ENCODE results near the gene TLK1.
"Not testable (repeated sequence)": the region's sequence is repeated elsewhere in the genome, so short reads cannot be mapped to it uniquely, and the experiment has no call there.

Gene TLK1

GRCh38 chr2:171169333-171169732 is 8.6 kb upstream of the TLK1 start:
- DNase-seq: no peak

DNA sequence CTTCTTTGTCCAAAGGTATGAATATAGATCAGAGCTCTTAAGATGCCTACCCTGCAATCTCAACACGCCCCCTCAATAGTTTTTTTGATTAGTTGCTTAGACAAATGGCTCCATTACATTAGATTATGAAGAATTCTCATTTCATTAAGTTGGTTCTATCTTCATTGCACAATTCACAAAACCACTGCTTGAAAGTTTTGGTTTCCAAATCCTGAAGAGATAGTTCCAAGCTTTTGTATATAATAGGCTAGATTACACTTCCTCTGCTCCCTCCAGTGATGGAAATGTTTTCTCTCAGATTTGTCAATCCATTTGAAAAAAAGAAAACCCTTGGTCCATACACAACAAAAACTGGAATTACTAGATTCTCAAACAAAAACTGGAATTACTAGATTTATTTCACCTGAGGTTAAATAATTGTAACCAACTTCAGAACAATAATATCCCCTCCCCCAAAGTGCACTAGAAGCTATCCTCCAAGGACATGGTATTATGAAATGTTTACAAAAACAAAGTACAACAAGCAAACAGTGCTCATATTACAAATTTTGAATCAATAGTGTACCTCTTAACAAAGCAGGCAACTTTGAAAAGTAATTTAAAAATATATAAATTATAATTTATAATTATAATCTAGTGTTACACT is 6.8 kb upstream of the TLK1 start:
- no peak for DNase-seq

DNA sequence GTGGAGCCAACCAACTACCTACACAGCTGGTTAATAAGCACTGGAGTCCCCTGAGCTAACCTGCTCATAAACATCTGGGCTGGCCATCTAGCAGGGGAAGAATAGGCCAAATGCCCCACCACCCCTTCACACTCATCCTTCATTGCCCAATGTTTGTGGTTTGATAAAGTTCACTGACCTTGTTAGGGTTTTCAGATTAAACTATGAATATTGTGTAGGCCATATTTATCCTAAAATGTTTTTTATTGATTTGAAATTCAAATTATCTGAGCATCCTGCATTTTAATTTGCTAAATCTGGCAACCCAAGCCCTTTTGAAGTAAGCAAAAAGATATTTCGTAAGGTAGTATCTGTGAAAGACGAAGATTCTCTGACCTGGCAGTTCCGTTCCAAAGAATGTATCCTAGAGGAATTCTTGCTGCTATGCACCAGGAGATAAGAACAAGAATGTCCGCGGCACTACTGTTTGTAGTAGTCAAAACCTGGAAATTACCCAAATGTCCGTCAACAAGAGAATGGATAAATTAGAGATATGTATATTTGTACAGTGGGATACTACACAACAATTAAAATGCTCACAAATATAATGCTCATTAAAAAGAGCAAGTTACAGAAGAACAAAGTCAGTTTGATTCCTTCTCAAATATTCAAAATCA is 5.8 kb upstream of the TLK1 start:
- DNase-seq: no peak

DNA sequence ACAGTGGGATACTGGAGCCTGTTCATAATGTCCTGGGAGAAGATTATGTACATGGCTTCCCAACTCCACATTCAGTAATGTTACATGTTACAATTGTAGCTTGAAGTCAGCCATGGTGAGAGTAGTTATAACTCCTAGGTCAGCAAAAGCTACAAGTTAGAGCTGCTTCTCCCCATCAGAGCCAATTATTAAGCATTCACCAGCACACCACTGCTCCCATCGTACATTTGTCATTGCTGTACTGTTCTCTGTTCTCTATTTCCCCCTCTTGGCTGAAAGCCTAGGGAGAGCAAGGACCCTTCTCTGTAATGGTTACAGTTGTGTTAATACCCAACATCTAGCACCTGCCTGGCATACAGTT is 5.3 kb upstream of the TLK1 start:
- no peak for DNase-seq

DNA sequence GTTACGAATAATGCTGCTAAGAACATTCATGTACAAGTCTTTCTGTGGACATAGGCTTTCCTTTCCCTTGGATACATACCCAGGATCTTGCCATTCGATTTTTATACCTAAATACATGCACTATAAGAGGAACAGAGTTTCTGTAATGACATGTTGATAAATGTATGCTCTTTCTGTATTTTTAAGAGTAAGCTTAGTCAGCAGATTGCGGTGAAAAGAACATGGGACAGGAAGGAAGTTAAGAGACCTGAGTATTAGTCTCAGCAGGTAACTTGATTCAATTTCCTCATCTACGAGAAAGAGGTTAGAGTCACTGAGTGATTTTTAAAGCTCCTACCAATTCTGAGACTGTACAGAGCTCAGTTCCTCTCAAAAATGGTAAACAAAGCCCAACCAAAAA is 2.6 kb upstream of the TLK1 start:
- no peak for DNase-seq

- DNase-seq: not testable (repeated sequence)
These were observed 2.0 kb upstream of the TLK1 start for GRCh38 chr2:171162522-171163197.

GRCh38 chr2:171160956-171161740 is 455 bp upstream of the TLK1 start:
- DNase-seq: peak; percentile 76

DNA sequence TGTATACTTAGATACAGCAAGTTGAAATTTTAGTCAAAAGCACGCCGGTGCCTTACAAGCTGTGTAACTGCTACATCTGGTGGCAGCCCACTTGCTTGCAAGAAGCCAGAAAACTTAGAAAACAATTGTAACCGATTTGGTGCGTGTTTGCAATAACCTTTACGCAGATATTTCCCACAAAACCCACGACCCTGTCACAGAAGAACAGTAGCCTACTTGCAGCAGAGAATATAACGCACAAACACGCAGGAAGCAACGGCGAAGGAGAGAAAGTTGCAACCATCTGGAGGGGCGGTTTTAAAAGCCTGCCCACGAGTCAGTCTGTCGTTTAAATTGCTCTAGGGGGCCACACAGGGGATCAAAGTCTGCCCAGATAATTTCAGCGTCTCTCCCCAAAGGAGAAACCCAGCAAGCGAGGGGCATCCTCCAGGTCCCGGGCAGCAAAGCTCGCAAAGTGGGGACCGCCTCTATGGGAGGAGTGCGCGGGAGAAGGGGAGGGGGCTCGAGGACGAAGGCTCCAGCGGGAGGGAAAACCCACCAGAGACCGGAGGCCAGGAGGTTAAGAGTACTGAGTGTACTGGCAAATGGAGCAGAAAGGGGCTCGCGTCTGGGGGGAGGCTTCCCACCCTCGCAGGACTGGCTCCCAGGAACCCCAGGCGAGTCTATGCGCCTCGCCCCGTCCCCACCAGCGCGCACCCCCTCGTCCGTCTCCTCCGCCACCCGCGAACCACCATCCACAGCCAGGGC is 1.1 kb downstream of the TLK1 start:
- DNase-seq: peak; percentile 59

DNA sequence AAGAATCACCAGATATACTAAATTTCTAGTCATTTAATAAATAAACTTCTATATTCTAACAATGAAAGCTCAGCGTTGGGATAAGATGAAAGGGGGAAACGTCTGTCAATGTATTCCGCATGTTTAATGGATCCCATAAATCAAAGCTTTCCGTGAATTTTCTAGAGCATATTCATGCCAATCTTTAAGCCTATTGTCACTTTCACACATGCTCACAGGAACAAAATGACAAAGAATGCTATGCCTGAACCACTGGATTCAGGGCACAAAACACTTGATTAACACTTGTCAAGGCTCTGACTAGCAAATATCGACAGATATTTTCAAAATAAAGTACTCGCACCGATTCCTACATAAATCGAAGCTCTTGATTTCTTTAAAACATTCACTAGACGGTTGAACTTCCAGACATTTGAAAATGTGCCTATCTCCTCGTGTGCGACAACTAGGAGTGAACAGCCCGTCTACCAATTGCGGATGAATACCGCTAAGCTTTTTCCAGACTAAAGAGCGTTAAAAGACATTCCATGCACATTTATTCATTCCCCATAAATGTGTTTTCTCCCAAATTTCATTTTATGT is 1.8 kb downstream of the TLK1 start:
- no peak for DNase-seq

DNA sequence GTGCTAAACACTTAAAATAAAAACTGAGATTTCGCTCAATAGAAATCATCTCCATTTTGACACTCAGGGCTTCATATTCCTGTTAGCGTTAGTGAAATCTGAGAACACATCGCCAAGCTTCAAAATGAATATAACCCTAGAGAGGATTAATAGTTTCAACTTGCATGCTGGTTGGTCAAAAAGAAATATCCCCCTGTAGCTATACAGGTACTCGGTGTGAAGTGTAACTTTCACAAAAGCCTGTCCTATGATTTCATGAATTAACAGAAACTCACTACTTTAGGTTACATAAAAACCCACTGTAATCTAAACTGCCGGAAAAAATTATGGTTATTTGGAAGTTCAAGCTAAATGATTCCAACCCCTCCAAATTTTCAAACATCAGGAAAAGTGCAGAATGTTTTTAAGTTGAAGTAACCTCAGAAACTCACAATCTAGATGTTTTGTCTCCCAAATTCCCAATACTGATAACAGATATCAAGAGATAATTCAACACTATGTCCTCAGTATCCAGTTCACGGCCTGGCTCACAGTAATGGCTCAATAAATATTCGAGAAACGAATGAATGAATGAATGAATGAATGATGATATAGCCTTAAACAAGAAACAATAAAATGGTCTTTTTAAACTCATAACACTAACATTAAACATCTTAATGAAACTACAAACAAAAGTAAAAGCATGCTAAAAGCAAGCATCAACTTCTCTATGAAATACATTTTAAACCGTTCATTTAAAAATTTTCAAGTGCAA is 2.5 kb downstream of the TLK1 start:
- no peak for DNase-seq

DNA sequence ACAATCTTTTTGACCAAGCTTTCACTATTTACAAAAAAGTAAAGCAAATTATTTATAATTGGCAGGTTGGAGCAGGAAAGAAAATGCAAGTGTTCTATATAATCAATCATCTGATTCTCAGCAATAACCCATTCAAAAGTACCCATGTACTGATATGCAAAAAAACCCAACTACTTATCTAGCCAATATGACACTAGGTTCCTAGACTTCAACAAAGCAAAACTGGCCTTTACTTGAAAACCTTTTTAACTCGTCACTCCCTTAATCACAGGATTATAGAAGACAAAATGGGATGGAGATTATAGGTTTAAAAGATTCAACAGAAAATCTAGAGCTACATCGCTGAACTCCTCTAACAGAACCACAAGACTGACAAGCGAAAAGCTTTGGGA is 3.6 kb downstream of the TLK1 start:
- no peak for DNase-seq

GRCh38 chr2:171154348-171154747 is 6.3 kb downstream of the TLK1 start:
- no peak for DNase-seq

DNA sequence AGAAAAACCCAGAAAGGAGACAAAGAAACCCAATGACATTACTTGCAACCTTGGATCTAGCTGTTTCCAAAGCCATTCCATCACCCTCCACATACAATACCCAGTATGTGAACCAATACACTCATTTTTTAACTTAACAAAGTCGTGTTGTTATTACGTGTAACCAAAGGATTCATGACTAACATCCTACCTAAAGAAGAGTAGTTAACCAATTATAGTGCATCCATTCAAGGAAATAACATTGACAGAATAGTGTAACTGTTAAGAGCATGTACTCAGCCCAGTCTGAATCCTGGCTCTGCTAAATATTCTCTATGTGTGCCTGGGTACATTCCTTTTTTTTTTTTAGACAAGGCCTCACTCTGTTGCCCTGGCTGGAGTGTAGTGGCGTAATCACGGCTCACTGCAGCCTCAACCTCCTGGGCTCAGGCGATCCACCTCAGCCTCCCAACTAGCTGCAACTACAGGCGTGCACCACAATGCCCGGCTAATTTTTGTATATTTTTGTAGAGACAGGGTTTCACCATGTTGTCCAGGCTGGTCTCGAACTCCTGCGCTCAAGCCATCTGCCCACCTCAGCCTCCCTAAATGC is 9.9 kb downstream of the TLK1 start:
- DNase-seq: no peak

- no peak for DNase-seq
These were observed 10.6 kb downstream of the TLK1 start for GRCh38 chr2:171149986-171150693.

GRCh38 chr2:171149171-171149938 is 11.3 kb downstream of the TLK1 start:
- DNase-seq: no peak

DNA sequence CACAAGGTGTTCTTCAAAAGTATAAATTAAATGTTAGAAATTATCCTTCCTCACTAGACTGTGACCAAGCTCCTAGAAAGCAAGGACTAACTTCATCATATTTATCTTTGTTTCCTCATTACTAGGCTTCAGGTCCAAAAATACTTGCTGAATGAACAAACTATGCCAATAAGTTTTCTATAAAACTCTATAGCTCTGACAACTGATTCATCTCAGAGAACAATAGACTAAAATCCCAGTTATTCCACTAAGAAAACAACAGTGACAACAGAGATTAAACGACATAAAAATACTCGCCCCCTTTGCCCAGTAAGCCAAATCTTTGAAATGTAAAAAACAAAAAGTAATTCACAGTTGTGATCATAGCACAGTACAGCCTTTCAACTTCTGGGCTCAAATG is 13.6 kb downstream of the TLK1 start:
- DNase-seq: no peak

- no peak for DNase-seq
These were observed 14.1 kb downstream of the TLK1 start for GRCh38 chr2:171146633-171147032.

DNA sequence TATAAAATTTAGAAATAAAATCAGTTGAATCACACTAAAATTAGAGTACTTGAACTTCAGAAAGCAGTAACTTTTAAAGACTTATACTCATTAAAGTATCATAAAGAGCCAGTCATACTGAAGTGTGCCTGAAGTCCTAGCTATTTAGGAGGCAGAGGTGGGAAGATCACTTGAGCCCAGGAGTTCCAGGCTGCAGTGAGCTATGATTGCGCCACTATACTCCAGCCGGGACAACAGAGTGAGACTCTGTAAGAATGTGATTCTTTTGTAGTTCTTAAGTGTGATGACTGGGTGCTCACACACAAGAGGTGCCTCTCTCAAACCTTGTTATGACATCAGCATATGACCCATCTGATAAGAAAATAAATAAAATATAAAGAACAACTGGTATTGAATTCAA is 14.6 kb downstream of the TLK1 start:
- no peak for DNase-seq

GRCh38 chr2:171143670-171144062 is 17.0 kb downstream of the TLK1 start:
- DNase-seq: no peak

- DNase-seq: no peak
These were observed 18.3 kb downstream of the TLK1 start for GRCh38 chr2:171142398-171142797.
